NCI-H2196 (cell line): Measurements from ENCODE around the gene SLC48A1.
"Not testable (repeated sequence)": the region's sequence is repeated elsewhere in the genome, so short reads cannot be mapped to it uniquely, and the experiment has no call there.

Experiments
- DNase-seq: peaks from one replicate; lab custom pipeline; 2025; ENCODE audit not compliant: unreplicated experiment; lab: John Stamatoyannopoulos, UW

The SLC48A1 gene

DNA sequence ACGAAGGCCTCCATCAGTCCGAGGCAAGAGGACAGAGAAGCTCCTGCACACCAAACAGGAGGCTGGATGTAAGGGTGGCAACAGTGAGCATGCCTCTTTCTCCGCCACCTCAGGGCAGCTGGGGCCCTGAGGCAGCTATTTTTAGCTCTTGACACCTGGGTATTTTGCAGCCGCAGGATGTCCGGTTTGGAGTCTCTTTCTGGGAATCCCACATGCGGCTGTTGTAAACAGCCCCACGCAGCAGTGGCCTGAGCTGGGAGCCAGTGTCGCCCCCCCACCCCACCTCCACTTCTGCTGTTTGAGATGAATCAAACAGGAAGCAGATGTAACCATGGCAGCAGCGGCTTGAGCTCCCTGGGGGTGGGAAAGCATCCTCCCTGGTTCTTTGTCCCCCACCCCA, 35.0 kb downstream of the SLC48A1 start:
- DNase-seq: no peak

DNA sequence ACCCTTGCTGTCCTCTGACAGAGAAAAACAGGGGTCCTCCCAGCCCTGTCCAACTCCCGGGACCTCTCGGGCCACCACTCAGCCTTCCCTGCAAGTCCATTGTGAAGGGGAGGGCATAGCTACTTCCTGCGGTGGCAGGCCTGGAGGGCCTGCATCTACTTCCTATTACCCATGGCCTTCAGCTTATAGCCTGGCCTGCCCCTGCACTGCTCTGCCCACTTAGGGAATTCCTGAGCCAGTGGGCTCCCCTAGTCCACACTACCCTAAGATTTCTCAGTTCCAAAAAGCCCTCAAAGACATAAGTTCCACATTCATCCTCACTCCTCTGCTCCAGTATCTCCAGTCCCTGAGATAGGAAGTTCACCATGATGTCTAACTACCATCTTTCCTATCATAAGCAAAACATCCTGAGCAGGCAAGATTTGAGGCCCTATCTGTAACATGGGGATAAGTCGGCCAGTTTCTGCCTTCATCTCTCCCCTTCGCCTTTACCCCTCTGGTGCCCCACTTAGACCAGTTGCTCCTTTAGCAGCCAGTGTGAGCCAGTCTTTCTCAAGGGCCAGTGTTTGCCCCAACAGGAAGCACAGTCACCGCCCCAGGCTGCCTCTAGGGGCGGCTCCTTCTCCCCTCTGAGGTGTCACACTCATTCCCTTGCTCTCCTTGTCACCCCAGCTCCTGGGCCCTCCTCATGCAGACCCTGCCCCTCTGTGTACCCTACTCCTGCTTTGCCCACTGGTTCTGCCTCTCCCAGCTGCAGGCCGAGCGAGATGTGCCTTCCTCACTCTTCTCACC, 35.7 kb downstream of the SLC48A1 start:
- DNase-seq: no peak

DNA sequence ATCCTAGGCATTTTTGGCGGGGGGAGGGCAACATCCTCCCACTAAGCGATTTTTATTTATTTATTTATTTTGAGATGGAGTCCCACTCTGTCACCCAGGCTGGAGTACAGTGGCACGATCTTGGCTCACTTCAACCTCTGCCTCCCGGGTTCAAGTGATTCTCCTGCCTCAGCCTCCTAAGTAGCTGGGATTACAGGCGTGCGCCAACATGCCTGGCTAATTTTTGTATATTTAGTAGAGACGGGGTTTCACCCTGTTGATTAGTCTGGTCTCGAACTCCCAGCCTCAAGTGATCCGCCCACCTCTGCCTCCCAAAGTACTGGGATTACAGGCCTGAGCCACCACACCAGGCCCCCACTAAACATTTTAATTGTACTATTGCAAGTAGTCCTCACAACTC, 36.5 kb downstream of the SLC48A1 start:
- DNase-seq: not testable (repeated sequence)

GRCh38 chr12:47811072-47811396, 38.0 kb downstream of the SLC48A1 start:
- no peak for DNase-seq

GRCh38 chr12:47811581-47812484, 38.8 kb downstream of the SLC48A1 start:
- DNase-seq: no peak

DNA sequence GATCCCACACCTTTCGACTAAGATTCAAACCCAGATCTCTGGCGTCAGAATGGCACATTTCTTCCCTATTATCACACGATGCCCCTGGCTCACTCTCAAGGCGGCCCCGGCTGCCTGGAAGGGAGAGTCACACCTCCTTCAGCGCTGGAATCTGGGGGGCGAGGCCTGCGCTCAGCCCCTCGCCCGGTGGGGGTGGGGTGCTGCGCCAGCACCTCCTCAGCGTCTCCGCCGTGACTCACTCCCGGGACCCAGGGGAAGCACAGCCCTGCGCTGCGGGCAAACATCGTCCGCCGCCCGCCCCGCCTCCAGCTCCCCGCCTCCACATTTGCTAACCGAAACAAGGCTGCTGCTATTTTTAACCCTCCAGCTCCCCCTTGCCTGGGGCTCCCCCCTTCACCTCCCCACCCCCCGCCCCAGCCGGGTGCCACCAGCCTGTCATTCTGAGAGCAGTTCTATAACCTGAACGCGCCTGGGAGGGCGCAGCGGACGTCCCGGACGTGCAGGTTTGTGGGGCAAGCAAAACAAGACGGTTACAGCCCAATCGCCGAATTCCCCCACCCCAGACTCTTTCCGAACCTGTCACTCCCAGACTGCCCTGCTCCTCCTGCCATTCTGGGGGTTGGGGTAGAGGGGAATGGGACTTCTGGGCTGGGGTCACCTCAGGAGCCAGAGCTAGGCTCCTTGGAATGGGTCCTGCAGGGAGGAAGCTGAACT, 39.9 kb downstream of the SLC48A1 start:
- DNase-seq: no peak

DNA sequence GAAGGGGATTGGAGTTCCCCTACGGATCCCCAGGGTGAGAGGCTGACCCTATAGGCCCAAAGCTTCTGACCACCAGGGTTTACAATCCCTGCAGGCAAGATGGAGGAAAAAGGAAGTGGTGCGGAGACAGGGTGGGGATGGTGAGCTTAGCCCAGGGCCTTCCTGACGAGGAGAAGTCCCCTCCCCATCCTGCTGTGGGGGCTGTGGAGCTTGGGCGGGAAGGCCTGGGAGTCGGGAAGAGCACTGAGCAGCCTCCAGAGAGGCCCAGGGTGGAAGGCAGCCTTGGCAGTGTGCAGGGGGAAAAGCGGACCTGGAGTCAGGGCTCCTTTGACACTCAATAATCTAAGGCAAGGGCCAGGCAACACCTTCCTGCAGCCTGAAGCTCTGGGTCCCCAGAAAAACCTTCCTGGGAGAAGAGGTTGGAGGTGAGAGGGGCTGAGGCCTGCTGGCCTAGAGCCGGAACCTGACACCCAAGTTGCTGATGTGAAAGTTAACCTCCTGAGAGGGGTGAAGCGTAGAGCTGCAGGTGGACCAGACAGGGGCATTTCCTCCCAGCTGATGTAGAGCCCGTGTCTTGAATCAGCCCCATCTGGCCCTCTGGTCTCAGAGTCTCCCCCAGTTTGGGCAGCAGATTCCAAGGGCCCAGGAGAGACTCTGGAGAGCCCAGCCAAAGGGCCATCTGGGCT, 40.6 kb downstream of the SLC48A1 start:
- no peak for DNase-seq

- DNase-seq: no peak
Measured at GRCh38 chr12:47814539-47815170, 41.6 kb downstream of the SLC48A1 start.

- DNase-seq: not testable (repeated sequence)
Measured at GRCh38 chr12:47815447-47815846, 42.4 kb downstream of the SLC48A1 start.

DNA sequence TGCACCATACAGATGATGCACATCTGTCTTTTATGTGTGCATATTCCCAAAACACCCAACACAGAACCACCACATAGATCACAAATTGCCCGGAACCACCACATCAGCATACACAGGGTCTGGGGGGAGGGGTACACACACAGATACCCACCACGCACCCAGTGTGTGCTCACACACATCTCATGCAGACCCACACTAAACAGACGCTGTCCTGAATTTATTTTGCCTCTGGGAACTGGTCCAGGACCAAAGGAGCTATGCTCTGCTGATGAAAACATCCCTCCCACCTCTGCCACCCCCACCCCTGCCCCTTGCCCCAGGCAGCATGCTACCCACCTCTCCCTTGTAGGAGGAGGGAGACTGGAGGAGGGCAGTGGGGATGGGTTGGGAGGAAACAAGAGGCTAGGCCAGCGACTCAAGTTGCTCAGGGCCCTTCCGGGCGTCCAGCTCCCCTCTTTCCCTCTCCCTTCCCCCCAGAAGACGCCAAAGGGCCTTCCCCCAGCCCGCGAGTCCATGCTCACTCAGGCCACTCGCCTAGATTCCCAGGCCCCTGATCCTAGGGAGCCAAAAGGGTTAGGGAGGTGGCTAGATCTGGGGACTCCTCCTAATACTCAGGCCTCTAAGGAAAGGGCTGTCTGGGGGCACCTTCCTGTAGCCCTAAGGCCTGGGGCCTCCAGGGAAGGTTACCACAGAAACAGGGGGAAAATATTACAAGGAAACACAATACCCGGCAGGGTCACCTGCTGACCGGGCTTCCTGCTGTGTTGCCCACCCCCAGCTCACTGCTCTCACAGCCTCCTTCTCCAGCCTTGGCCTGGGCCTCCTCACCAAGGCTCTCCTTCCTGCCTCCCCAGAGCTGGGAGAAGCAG, 43.6 kb downstream of the SLC48A1 start:
- no peak for DNase-seq

GRCh38 chr12:47817272-47818006, 44.4 kb downstream of the SLC48A1 start:
- DNase-seq: no peak

DNA sequence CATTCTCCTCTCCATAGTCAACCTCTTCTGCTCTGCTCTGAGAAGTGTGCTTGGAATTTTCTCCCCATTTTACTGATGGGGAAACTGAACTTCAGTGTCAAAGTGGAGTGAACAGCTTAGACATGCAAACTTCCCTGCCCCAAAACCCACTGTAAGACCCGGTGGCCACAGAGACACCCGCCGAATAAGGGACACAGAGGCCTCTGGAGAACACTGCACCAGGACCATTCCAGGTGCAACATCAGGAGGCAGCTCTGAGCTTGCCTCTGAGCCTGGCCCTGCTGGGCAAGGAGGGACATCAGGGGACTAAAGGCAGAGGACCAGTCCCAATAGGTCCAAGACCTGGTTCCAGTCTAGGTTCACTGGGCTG, 45.0 kb downstream of the SLC48A1 start:
- DNase-seq: no peak

DNA sequence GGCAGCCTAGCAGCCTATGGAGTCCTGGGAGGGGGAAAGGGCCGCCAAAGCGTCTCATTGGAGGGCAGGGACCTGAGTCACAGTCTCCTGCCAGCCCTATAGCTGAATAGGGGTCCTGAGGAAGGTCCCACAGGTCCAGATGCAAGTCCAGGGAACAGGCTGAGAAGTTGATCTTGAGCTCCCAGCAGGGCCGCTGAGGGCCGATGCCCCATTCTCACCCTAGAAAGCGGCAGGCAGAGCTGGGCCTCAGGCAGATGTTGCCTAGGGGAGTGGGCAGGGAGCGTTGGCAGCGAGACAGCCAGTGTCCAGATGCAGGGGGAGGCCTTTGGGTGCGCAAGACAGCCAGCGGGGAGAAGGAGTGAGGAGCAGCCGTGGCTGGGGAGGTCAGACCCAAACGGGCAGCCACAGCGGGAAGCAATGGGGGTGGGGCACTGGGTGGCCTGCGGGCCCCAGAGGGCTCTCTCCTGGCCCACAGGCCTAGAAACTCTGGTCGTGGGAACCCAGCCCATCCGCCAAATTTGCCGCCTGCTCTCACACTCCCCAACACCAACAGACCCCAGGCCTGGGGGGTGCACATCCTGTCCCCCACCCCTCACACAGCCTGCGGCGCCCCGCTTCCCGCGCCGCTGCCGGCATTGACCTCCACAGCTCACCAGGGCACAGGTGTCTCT, 45.6 kb downstream of the SLC48A1 start:
- DNase-seq: no peak

GRCh38 chr12:47819138-47819895, 46.3 kb downstream of the SLC48A1 start:
- DNase-seq: no peak

DNA sequence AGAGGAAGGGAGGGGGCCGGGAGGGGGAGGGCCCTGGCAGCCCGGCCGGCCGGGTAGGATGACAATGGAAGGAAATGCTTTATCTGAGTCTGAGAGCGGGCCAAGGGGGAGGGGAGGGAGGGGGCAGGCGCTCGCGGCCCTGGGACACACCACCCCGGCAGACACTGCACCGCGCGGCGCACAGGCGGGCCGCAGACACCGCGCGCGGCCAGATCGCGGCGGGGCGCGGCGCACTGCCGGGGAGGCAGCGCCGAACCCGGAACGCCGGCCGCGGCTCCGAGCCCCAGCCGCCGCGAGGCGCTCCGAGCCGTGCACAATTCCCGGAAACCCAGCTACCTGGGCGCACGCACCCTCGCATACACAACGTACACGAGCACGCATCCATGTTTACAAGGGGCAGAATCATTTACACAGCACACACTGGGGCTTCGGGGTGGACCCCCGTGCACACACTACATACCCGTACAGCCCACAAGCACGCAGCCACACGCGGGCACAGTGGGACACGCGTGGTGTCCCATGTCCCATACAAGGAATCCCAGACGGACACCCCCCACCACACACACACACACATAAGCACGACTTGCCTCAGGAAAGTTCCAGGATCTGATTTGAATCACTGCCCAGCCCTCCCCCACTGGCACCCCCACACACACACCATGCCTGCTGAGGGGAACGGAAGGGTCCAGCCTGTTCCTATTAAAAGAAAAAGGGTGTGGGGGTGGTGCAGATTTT, 47.0 kb downstream of the SLC48A1 start, which contains the start of gene HDAC7:
Gene HDAC7 (minus strand): TSS at position 8 of the 735 bp plus-strand sequence. CDS start 118 bp downstream, outside the sequence.
- DNase-seq: peak; percentile 43

DNA sequence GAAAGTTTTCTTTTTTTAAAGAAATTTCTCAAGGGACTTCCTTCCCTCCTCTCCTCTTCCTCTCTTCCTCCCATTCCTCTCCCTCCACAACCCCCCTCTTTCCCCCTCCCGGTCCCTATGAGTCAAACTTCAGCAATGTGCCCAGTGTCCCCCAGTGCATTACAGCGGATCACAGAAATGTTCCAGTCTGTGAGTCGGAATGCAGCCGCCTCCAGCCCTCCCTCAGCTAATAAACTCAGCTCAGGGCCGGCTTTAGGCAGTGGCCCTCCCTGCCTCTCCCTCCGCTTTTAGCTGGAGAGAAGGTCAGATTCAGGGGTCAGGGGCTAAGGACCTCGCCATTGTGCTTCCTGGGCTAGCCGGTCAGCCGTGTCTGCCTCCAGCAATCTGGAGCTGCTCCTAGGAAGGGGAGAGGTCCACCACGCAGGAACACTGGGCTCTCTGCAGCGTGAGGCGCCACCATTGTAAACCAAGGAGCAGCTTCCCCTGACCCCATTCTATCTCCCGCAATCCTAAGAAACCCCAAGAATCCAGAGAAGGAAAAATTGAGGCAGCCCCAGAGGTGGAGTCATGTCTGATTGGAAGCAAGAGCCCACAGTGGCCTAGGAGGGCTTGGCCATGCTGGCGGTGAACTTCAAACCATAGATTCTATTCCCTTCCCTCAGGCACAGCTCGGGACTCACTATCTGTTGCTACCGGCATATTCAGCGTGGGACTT, 47.8 kb downstream of the SLC48A1 start:
- no peak for DNase-seq
